NK-92 (cell line): ENCODE data around the gene EGR2.

Experiments
- DNase-seq: peaks from one replicate; lab custom pipeline; 2025; ENCODE audit not compliant: unreplicated experiment; lab: John Stamatoyannopoulos, UW

EGR2 gene

DNA sequence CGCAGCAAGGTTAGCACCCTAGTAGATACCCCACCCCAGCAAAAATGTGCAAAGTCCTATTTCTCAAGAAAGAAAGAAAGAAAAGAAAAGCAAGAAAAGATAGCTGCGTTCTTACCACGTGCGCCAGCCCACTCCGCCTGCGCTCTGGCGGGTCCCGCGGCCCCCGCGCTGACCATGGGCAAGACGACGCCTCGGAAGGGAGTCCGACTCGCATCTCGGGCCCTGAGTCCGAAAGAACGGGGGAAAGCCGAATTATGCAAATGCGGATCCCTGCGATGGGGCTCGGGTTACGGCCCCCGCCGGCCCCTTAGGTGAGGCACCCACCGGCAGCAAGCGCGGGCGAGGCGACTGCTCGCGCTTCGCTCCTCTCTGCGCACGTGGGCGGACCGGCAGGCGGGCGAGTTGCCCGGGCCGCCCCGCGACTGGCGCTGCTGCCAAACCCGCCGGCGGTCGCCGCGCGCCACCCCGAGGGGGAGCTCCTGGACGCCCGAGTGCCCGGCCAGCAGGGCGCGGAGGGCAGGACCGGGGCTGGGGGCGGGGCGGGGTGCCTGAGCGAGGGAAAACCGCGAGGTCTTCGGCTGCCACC lies 2.4 kb upstream of the EGR2 start:
- no peak for DNase-seq

DNA sequence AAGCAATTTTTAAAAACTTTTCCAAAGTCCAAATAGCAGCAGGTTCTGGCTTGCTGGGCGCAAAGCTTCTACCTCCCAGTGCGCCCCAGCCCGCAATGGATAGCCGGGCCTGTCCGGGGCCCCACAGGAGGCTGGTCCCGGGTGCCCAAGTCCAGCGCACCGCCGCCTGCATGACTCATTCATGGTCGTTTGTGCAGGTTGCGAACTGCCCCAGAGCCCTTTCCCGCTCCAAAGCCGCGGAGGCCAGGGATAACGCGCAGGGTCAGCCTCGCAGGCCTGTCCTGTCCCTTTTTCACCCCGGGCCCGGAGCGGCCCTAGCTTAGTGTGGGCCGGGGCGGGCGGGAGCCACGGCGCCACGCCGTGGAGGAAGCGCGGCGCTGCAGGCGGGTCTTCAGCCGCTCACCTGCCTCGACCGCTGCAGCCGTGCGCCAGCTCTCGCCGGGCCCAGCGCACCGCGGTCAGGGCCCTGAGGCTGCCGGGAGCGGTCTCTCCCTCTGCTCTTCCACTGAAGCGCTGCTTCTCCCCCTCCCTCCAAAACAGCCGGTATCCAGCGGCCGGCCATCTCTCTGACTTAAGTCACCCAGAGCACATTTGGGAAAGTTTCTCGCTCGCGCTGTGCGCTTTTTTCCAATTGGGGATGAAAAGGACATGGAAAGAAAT lies 1.7 kb upstream of the EGR2 start:
- DNase-seq = no peak

DNA sequence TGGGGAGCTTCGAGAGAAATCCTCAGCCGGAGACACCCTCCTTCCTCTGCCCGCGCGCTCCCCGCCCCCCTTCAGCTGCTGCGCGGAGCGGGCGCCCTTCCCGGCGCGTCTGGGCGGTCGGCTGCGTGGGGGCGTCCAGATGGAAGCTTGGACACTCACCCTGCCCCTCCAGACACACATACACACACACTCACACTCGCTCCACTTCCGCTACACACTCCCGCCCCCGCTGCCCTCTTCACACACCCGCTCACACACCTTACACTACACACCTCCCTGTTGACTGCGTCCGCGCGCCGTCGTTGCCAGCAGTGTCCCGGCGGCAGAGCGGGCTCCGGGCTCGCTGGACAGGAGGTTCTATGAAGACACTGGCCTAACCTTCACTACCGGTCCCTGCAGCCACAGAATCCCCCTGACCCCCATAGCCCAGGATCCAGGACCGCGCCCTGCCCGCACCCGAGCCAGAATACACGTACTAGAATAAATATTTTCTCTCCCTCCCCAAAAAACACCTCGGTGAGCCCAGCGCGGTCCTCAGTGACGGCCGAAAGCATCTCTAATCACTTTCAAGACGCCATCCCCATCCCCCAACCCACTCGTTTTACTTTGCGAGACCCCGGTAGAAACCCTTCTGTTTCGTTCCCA lies 1.1 kb upstream of the EGR2 start:
- no peak for DNase-seq

DNA sequence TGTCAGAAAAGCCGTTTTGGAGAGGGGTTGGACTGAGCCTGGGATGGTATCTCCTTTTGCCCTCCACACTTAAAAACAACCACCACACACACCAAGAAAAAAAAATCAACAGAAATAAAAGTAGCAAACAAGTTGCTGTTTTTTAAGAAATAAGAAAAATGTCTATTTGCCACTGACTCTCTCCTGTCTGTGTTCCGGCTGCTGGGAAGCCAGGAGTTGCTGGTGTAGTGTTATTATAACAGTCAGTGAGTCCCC lies 163 bp downstream of the EGR2 start:
- DNase-seq = no peak

DNA sequence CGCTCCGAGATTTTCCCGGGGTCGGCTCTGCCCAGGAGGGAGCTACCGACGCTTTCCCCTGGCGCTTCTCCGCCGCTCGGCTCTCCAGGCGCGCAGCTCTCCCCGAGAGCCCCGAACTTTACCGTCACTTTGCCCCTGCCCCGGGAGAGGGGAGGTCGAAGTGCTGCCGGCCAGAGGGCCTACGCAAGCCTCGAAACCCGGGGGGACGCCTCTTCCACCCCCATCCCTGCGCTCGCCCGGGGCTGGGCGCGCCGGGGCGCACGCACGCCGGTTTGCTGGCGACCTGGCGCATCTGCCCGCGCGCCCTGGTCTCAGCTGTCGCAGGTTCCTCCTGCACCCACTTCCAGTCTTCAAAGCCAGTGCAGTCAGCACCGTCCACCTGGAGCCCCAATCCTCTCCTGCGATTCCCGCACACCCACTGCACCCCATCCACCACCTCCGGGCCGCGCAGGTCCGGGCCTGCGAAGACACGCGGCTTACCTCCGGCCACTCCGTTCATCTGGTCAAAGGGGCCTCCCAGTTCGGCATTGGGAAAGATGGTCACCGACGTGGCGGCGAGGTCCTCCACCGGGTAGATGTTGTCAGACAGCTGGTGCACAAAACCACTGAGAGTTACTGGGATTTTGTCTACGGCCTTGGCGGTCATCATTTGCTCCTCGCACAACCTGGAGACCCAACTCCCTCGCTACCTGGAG lies 638 bp downstream of the EGR2 start:
- no peak for DNase-seq

DNA sequence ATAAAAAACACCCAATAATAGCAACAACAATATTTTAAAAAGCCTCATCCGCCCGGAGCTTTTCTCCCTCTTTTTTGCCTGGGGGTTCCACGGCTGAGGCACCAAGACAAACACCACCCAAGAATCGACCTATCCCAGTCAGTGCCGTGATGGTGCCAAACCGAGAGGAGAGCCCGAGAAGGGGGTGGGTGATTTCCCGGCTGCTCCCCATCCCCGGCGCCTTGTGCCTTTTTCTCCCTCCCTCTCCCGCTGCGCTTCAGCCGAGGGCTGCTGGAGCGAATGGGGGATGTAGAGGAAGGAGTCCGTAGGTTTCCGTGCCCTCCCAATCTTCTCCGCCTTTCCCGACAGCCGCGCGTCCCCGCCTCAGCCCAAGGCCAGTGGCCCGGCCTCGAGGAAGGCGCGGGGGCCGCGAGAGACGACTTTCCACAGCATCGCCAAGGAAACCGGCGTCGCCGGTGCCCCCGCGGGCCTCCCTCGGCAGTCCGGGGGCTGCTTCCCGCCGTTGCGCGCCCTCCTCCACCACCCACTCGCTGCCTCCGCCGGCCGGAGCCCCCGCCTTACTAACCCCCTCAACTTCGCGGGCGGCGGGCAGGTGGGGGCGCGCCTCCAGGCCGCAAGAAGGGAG lies 1.3 kb downstream of the EGR2 start:
- DNase-seq = no peak

DNA sequence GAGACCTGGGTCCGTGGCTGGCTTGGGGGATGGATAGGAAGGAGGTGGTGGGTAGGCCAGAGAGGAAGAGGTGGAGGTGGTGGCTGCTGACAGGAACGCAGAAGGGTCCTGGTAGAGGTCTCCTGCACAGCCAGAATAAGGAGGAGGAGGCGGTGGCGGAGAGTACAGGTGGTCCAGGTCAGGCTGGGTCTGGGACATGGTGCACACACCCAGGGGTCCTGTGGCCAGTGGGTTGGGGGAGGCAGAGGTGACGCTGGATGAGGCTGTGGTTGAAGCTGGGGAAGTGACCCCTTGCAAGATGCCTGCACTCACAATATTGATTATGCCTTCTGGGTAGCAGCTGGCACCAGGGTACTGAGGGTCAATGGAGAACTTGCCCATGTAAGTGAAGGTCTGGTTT lies 2.2 kb downstream of the EGR2 start:
- no peak for DNase-seq

DNA sequence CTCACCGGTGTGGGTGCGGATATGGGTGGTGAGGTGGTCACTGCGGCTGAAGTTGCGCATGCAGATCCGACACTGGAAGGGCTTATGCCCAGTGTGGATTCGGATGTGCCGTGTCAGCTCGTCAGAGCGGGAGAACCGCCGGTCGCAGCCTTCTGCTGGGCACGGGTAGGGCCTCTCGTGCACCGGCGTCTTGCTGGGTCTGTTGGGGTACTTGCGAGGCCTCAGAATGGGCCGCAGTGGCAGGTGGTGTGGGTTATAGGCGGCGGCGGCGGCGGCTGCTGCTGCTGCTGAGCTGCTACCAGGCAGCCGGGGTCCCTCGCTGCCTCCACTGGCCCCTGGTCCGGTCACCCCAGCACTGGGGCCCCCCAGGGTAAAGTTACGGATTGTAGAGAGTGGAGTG lies 2.7 kb downstream of the EGR2 start:
- DNase-seq = no peak

DNA sequence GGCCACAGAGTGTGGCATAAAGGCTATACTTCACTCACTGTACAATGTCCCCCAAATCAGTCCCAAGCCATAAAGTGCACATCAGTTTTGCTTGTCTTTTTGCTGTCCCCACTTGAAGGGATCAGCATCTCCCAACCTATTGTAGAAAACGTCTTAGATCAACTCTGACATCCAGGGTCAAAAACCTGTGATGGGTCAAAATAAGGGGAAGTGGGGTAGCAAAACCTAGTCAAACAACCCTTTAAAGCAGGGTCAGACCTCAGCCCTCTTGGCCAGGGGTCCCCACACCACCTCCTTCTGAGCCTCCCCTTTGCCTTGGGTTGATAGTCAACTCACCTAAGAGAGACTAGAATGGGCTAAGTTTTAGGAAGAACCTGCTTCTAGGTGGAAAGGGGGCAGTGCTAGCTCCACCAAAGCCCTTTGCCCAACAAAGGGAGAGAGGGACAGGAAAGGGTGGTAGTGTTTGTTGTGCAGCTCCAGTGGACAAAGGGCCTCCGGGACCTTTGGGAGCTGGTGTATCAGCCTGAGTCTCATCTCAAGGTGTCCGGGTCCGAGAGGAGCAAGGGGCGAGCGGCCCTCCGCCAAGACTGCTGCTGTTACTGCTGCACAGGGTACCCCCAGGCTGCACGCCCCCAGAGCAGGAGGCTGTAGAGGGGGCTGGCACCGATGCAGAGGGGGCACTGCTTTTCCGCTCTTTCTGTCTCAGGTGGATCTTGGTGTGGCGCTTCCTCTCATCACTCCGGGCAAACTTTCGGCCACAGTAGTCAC lies 3.3 kb downstream of the EGR2 start:
- no peak for DNase-seq

DNA sequence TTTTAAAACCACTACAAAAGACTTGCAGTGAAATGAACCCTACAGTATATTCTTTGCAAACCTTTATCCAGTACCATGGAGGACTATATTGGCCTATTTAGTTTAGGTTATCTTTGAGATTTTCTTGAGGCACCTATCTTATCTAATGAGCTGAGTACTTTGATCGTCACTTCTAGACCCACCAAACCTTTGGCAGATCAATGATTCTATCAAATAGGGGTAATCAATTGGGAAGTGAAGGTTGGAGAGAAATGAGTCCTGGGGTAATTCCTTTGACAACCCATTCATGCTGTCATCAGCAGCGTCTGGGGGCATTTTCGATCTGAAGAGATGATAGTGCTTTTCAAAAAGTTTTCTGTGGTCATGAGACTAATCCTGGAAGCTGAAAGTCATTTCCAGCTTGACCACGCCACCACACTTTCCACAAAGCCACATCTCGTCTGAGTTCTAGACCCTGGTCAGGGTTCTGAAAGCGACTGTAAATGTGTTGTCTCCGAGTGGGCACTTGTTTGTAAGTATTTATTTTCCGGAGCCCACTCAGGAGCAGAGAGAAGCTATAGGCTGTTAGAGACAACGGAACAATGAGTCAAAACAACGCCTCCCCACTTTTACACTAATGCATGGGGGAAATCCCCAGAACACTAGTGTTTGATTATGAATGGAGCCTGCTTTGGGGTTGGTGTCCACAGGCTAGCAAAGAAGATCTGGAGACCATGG lies 4.8 kb downstream of the EGR2 start:
- no peak for DNase-seq

DNA sequence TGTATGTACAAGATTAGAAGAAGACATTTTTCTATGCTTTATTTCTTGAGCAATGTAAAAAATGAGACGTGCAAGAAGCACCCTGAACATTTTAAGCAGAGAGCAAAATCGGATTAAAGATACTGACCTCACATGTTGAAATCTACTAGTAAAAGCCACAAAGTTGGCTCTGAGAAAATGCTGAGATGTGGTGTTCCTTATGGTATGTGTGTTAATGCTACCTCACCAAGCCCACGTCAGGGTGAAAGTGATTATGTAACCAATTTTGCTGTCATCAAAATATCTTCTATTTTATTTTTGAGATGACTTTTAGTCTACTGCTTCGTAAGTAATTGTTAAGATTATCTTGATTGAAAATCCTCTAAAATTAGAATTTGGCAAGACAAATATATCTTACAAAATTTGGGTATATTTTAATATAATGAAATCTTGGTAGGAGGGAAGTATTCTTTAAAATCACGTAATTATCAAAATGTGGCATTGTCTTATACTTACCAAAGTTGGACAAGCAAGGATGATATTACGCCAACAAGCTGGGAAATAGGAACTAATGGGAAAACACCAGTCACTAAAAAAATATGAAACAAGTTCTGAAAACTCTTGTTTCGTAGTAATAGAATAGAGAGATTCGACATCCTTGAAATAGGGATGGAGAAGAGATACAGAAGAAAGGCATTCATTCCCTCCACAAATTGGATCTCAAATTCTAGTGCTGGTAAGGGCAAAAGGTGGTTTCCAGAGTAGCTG lies 5.8 kb downstream of the EGR2 start:
- DNase-seq = no peak

DNA sequence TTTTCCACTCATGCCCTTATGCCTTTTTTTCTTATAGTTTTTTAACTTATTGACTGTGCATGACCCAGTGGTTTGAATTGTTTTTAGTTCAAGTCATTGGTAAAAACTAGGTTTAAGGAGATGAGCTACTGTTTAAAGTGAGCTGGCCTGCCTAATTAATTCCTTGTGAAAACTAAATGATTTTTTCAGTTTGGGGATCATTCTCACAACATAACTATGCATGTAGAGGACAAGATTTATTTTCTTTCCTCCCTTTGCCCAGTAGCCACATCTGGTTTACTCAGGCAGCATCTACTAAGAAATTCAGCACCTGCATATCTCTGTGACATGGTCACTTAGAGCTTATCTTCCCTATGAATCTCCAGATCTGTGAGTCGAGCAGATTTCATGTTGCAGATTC lies 9.9 kb downstream of the EGR2 start:
- no peak for DNase-seq

DNA sequence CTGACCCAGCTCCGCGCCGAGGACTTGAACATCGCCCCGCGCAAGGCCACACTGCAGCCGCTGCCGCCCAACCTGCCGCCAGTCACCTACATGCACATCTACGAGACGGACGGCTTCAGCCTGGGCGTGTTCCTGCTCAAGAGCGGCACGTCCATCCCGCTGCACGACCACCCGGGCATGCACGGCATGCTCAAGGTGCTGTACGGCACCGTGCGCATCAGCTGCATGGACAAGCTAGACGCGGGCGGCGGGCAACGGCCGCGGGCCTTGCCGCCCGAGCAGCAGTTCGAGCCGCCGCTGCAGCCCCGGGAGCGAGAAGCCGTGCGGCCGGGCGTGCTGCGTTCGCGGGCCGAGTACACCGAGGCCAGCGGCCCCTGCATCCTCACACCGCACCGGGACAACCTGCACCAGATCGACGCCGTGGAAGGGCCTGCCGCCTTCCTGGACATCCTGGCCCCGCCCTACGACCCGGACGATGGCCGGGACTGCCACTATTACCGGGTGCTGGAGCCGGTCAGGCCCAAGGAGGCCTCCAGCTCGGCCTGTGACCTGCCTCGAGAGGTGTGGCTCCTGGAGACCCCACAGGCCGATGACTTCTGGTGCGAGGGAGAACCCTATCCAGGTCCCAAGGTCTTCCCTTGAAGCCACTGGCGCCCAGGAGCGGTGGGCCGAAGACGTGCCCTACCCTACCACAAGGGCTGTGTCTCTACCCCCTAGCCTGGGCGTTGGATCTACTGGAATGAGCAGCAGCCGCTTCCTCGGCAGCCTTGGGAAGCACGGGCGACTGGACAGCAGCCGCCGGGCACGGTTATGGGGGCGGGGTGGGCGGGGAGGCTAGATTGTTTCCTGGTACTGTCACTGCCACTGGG lies 10.7 kb downstream of the EGR2 start:
- DNase-seq = no peak

DNA sequence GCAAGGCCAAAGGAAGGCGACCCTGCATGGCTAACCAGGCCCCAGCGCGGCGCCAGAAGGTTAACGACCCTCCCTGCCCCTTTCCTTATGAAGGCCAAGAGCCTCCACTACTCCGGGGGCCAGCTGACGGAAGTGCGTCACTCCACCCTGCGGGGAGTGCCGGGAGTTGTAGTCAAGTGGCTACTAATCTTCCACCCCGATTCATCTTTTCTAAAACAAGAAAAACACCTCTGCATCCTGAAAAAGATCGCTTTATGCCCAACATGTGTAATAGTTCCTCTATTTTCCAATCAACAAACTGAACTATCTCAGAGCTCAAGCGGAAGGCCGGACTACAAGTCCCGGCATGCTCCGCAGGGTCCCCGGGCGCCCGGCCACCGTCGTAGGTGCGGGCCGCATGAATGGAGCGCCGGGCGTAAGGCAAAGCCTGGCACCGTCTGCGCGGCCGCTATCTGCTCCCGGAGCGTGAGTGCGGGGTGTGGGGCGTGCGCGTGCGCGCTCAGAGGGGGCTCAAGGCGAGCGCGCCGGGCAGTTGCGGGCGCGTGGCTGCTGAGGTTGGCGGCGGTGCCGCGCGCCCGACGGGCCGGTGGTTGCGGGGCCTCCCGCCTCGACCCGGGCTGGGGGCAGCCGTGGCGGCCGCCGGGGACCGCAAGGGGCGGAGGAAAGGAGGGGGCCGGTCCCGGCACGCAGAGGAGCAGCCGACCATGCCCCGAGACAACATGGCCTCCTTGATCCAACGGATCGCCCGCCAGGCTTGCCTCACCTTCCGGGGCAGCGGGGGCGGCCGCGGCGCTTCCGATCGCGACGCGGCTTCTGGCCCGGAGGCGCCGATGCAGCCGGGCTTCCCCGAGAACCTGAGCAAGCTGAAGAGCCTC lies 11.6 kb downstream of the EGR2 start, which contains the start of gene ADO:
ADO (plus strand) TSS at position 365 of the 875 bp plus-strand sequence; CDS start at position 705, 340 bp downstream.
- no peak for DNase-seq

DNA sequence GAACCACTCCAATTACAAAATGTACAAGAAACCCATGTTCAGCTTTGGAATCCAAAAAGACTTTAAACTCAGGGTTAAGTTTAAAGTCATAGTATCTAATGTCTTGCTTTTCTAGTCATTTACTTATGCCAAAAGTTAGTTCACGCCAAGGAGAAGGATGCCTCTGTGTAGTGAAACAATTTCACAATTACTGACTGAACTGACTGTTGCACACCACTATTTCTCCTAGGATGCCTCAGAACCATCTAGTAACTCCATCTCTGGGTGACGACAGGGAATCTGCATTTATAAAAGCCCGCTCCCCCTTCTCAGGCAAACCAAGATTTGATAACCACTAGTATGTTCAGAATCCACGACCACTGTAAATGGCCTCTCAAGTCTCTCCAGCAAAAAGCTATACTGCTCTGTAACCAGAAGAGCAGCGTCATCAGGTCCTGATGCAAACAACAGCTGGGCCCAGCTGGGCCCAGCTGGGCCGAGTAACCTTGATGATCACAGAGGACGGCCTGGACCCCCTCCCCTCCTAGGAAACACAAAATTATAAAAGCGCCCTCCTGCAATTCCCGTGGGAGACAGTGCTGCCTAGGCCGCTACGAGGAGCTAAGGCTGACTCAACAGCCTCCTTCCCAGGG lies 12.3 kb downstream of the EGR2 start:
- DNase-seq = no peak

DNA sequence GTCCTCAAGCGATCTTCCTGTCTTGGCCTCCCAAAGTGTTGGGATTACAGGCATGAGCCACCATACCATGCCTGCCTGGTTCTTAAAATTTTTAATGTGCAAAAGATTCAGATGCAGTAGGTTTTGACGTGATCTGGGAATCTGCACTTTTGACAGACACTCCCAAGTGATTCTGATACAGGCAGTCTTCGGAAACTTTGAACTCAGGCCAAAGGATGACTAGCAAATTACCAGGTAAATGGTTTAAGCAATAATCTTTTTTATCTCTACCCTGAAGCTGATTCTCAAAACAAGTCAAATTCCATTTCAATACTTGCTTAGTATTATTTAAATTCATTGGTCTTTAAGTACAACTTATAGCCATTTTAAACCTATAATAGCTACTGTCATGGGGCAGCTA lies 14.3 kb downstream of the EGR2 start:
- no peak for DNase-seq

DNA sequence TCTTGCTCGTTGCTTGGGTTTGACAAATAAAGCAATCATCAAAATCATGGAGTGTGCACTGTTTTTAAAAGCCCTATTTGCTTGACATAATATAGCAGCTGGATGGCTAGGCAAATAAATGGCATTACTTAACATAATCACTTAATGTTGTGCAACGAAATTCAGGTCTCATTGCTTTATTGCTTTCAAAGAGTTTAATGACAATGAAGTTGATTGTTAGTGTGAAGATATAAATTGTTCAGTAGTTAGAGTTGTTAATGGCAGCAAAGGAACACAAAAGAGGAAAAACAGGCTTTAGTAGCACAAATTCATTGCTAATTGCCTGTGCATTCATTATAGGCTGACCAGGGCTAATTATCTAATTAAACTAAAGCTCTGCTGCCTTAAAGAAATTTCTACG lies 19.3 kb downstream of the EGR2 start:
- no peak for DNase-seq
